ENCODE data around the gene CNOT6. TPM values are rescaled to one million over a fixed set of nuclear protein-coding genes. Genes with fewer than 3 reads are reported as not detected.
"Not testable (repeated sequence)": the region's sequence is repeated elsewhere in the genome, so short reads cannot be mapped to it uniquely, and the experiment has no call there.

CNOT6 gene
- total RNA-seq, 4 donors from 2014 or later, result 3.8 to 43.5 (median 17.0) TPM

DNA sequence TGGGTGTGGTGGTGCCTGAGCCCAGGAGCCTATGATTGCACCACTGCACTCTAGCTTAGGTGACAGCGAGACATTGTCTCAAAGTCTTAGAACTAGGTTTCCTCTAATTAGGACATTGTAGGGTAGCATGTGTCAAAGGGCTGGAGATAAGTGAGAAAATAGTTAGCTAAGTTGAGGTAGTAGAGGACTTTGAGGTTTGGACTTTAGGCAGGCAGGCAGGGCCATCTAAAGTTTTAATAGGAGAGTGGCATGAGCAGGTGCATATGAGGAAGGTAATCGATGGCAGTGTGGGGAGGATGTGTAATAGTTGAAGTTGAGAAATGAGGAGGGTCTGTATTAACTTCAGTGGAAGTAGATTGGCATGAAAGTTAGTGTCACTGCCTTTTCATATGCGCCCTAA, 21.1 kb downstream of the CNOT6 start:
- H3K4me1 ChIP-seq, result no peaks in the 10 kb centered on the region
- H3K27ac ChIP-seq, result no peak overlapping the region
- no peak overlapping the region for H3K4me3 ChIP-seq
- intact Hi-C loops (cut with DNase I; ENCODE audit: low total_unique reads), result no loop called here
- H3K9me3 ChIP-seq, result no peaks in the 10 kb centered on the region
- no peak for DNase-seq
- H3K27me3 ChIP-seq, result no peaks in the 10 kb centered on the region
- H3K36me3 ChIP-seq, result no peaks in the 10 kb centered on the region
- TF ChIP-seq, protein P1, sequence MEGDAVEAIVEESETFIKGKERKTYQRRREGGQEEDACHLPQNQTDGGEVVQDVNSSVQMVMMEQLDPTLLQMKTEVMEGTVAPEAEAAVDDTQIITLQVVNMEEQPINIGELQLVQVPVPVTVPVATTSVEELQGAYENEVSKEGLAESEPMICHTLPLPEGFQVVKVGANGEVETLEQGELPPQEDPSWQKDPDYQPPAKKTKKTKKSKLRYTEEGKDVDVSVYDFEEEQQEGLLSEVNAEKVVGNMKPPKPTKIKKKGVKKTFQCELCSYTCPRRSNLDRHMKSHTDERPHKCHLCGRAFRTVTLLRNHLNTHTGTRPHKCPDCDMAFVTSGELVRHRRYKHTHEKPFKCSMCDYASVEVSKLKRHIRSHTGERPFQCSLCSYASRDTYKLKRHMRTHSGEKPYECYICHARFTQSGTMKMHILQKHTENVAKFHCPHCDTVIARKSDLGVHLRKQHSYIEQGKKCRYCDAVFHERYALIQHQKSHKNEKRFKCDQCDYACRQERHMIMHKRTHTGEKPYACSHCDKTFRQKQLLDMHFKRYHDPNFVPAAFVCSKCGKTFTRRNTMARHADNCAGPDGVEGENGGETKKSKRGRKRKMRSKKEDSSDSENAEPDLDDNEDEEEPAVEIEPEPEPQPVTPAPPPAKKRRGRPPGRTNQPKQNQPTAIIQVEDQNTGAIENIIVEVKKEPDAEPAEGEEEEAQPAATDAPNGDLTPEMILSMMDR (IDR thresholded peaks at IDR 0.05), result no peak
- no peak for TF ChIP-seq POLR2A (IDR thresholded peaks at IDR 0.05)

DNA sequence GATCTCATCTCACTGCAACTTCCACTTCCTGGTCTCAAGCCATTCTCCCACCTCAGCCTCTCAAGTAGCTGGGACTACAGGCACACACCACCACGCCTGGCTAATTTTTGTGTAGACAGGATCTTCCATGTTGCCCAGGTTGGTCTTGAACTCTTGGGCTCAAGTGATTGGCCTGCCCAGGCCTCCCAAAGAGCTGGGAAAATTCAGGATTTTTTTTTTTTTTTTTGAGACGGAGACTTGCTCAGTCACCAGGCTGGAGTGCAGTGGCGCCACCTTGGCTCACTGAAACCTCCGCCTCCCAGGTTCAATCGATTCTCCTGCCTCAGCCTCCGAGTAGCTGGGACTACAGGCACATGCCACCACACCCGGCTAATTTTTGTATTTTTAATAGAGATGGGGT, 21.8 kb downstream of the CNOT6 start:
- H3K36me3 ChIP-seq; H3K4me1 ChIP-seq; H3K9me3 ChIP-seq; DNase-seq; H3K27ac ChIP-seq; H3K4me3 ChIP-seq; intact Hi-C loops (cut with DNase I; ENCODE audit: low total_unique reads); H3K27me3 ChIP-seq: not testable (repeated sequence)

DNA sequence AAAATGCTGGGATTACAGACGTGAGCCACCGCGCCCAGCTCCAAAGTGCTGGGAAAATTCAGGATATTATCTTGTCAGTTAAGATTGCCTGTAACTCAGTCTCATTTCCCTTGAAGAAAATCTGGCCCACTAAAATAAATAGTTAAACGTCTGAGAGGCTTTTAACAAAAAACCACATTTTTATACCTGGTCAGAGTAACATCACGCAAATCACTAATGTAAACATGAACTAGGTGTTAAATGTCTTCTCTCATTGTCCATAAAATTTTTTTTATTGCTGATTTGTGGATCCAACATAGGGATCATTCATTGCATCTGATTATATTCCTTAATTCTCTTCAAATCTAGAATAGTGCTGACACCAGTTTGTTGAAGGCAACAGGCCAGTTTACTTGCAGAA, 22.3 kb downstream of the CNOT6 start:
- no peaks in the 10 kb centered on the region for H3K9me3 ChIP-seq
- TF ChIP-seq POLR2A (IDR thresholded peaks at IDR 0.05), result no peak
- TF ChIP-seq, protein P1 (IDR thresholded peaks at IDR 0.05), result no peak
- H3K4me3 ChIP-seq, result no peak overlapping the region
- H3K36me3 ChIP-seq, result no peaks in the 10 kb centered on the region
- intact Hi-C loops (cut with DNase I; ENCODE audit: low total_unique reads), result no loop called here
- H3K27me3 ChIP-seq, result no peaks in the 10 kb centered on the region
- DNase-seq, result no peak
- H3K4me1 ChIP-seq, result no peaks in the 10 kb centered on the region
- H3K27ac ChIP-seq, result no peak overlapping the region

DNA sequence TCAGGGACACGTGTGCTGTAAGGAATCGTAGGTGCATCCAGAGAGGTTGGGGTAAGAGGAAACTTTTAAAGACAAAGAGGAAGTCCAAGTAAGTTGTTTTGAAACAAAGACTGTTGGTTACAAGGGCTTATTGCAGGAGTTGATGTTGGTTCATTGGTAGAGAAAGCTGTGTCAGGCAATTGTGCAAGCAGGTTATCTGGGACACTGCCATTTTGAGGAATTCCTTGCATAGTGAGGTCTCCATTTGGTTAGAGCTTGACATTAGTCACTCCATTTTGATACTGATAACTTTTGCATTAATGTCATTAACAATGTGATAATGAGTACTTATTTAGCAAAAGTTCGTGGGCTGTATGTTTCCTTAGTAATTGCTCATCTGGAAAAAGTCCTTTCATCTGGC, 24.9 kb downstream of the CNOT6 start:
- no peak overlapping the region for H3K4me3 ChIP-seq
- no peaks in the 10 kb centered on the region for H3K9me3 ChIP-seq
- peaks cover 0 to 4% of the 10 kb centered on the region in 2 donors for H3K4me1 ChIP-seq
- H3K27me3 ChIP-seq, result no peaks in the 10 kb centered on the region
- no peak overlapping the region for H3K27ac ChIP-seq
- no peaks in the 10 kb centered on the region for H3K36me3 ChIP-seq
- intact Hi-C loops (cut with DNase I; ENCODE audit: low total_unique reads), result no loop called here
- no peak for DNase-seq
- TF ChIP-seq, protein P1 (IDR thresholded peaks at IDR 0.05), result no peak
- TF ChIP-seq POLR2A (IDR thresholded peaks at IDR 0.05), result no peak

DNA sequence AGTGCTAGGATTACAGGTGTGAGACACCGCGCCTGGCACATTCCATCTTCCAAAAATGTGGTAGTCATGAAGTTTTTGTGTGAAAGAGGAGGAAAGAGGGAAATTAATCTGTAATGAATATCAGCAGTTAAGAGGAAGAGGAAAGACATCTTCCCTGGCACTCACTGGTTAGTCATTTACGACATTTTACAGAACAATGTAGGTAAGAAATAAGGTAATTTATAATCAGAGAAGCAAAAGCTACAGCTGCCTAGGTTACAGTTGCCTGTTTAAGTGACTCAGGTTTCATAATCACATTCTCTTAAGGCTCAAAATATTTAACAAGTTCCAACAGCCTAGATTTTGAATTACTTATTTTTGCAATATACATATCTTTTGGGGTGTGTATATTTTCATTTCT, 26.9 kb downstream of the CNOT6 start:
- intact Hi-C loops (cut with DNase I; ENCODE audit: low total_unique reads), result no loop called here
- H3K9me3 ChIP-seq, result no peaks in the 10 kb centered on the region
- peaks cover 0 to 4% of the 10 kb centered on the region in 2 donors for H3K4me1 ChIP-seq
- TF ChIP-seq, protein P1 (IDR thresholded peaks at IDR 0.05), result no peak
- TF ChIP-seq POLR2A (IDR thresholded peaks at IDR 0.05), result no peak
- H3K36me3 ChIP-seq, result no peaks in the 10 kb centered on the region
- no peak for DNase-seq
- no peak overlapping the region for H3K27ac ChIP-seq
- H3K27me3 ChIP-seq, result no peaks in the 10 kb centered on the region
- no peak overlapping the region for H3K4me3 ChIP-seq

DNA sequence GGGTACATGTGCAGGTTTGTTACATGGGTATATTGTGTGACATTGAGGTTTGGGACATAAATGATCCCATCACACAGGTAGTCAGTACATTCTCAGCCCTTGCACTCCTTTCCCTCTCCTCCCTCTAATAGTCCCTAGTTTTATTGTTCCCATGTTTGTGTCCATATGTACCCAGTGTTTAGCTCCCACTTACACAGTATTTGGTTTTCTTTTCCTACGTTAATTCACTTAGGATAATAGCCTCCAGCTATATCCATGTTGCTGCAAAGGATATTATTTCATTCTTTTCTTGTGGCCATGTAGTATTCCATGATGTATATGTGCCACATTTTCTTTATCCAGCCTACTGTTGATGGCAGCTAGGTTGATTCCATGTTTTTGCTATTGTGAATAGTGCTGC, 27.4 kb downstream of the CNOT6 start:
- no peak for DNase-seq
- Histone ChIP-seq H3K27me3 (no peaks in the 10 kb centered on the region), H3K4me1 (peaks cover 0 to 4% of the 10 kb centered on the region in 2 donors), H3K27ac (no peak overlapping the region), H3K36me3 (no peaks in the 10 kb centered on the region), H3K9me3 (no peaks in the 10 kb centered on the region), H3K4me3 (no peak overlapping the region)
- intact Hi-C loops (cut with DNase I; ENCODE audit: low total_unique reads), result no loop called here
- TF ChIP-seq POLR2A (IDR thresholded peaks at IDR 0.05), result no peak
- TF ChIP-seq, protein P1 (IDR thresholded peaks at IDR 0.05), result no peak

Measured in uterus (tissue), 4 donors.